Uterus (tissue), 4 donors: ENCODE results near the gene ADISSP. TPM values are rescaled to one million over a fixed set of nuclear protein-coding genes. Genes with fewer than 3 reads are reported as not detected.

Experiments used
- DNase-seq, 2 donors: peaks; one replicate each; pipeline ENCODE4 v3.0.0-alpha.2; 2019 to 2020
- H3K27ac ChIP-seq, 2 donors: fragments of 200-600 bp; sonication (generic); 1 replicate in 1 of 2; 2 replicates in 1 of 2; pipeline ENCODE4 v1.5.1; 2016 to 2018
- H3K27me3 ChIP-seq, 2 donors: fragments of 200-600 bp; sonication (generic); one replicate each; pipeline ENCODE4 v1.5.1; 2018 to 2019; ENCODE audit warnings: control low read depth in 1 of 2
- H3K36me3 ChIP-seq, 2 donors: fragments of 200-600 bp; sonication (generic); one replicate each; pipeline ENCODE4 v1.5.1; 2019; ENCODE audit warnings: control low read depth in 1 of 2
- H3K4me1 ChIP-seq, 2 donors: fragments of 200-600 bp; sonication (generic); one replicate each; pipeline ENCODE4 v1.5.1; 2018 to 2019; ENCODE audit warnings: control low read depth in 1 of 2
- H3K4me3 ChIP-seq, 2 donors: fragments of 200-600 bp; sonication (generic); 1 replicate in 1 of 2; 2 replicates in 1 of 2; pipeline ENCODE4 v1.5.1; 2018 to 2019; ENCODE audit warnings: mild to moderate bottlenecking in 1 of 2
- H3K9me3 ChIP-seq, 2 donors: fragments of 200-600 bp; sonication (generic); one replicate each; pipeline ENCODE4 v1.5.1; 2019; ENCODE audit warnings: control low read depth in 1 of 2
- CTCF ChIP-seq, 4 experiments: fragments of 200-600 bp in 2 of 4; fragments of 450-650 bp in 2 of 4; sonication (generic) in 2 of 4; IDR thresholded peaks; one replicate each; pipeline ENCODE4 v1.5.1; 2016 to 2019; ENCODE audit warnings: antibody characterized with exemption in 4 of 4, mild to moderate bottlenecking in 2 of 4, moderate library complexity in 1 of 4
- POLR2A ChIP-seq, 2 donors: fragments of 450-650 bp; IDR thresholded peaks; one replicate each; pipeline ENCODE4 v1.6.1; 2016; ENCODE audit warnings: antibody characterized with exemption in 2 of 2, mild to moderate bottlenecking in 1 of 2, moderate library complexity in 1 of 2
- intact Hi-C: fragments of 100-400 bp; cut with DNase I; formaldehyde crosslinking; loops from one replicate; pipeline ENCODE4 v1.15.1; 2023; ENCODE audit warnings: low total_unique reads
- total RNA-seq, 4 donors: library from RNA; depleted of rRNA in 3 of 4; stranded (reverse); fragments of >200 nt in 3 of 4; gene quantifications; one replicate each; pipeline versions ENCODE4 v1.1.0 to v1.2.4, GENCODE V29; 2014 to 2023
- donor health status: DM: yes; HTN: yes; CAD: no.

Gene ADISSP
- total RNA-seq, 4 donors from 2014 or later, result 4.1 to 45.9 (median 34.8) TPM

- H3K27ac ChIP-seq, result no peak overlapping the region
- H3K4me3 ChIP-seq, result no peak overlapping the region
- no peak for DNase-seq
- peaks cover under 1 to 17% of the 10 kb centered on the region in 2 donors for H3K4me1 ChIP-seq
- no peaks in the 10 kb centered on the region for H3K36me3 ChIP-seq
- intact Hi-C loops, result no loop called here
- TF ChIP-seq CTCF (IDR thresholded peaks at IDR 0.05) (no peak), POLR2A (IDR thresholded peaks at IDR 0.05) (no peak)
- no peaks in the 10 kb centered on the region for H3K9me3 ChIP-seq
- no peaks in the 10 kb centered on the region for H3K27me3 ChIP-seq
These were observed 34.3 kb upstream of the ADISSP start for GRCh38 chr20:3801846-3802245.

- H3K27ac ChIP-seq, result no peak overlapping the region
- TF ChIP-seq POLR2A (IDR thresholded peaks at IDR 0.05), result no peak
- TF ChIP-seq CTCF (IDR thresholded peaks at IDR 0.05), result no peak
- intact Hi-C loops, result no loop called here
- H3K9me3 ChIP-seq, result no peaks in the 10 kb centered on the region
- no peak for DNase-seq
- no peaks in the 10 kb centered on the region for H3K36me3 ChIP-seq
- H3K27me3 ChIP-seq, result no peaks in the 10 kb centered on the region
- H3K4me3 ChIP-seq, result no peak overlapping the region
- H3K4me1 ChIP-seq, result peaks cover 0 to 12% of the 10 kb centered on the region in 2 donors
These were observed 33.7 kb upstream of the ADISSP start for GRCh38 chr20:3801299-3801698.

- Histone ChIP-seq H3K36me3 (no peaks in the 10 kb centered on the region), H3K27ac (no peak overlapping the region), H3K4me3 (no peak overlapping the region), H3K4me1 (peaks cover 0 to 10% of the 10 kb centered on the region in 2 donors), H3K9me3 (no peaks in the 10 kb centered on the region), H3K27me3 (no peaks in the 10 kb centered on the region)
- TF ChIP-seq CTCF (IDR thresholded peaks at IDR 0.05) (no peak), POLR2A (IDR thresholded peaks at IDR 0.05) (no peak)
- DNase-seq, result no peak
- intact Hi-C loops, result no loop called here
These were observed 33.3 kb upstream of the ADISSP start for GRCh38 chr20:3800878-3801260.

GRCh38 chr20:3800256-3800877 is 32.8 kb upstream of the ADISSP start:
- no peak for TF ChIP-seq CTCF (IDR thresholded peaks at IDR 0.05)
- no peak for TF ChIP-seq POLR2A (IDR thresholded peaks at IDR 0.05)
- Histone ChIP-seq H3K9me3 (no peaks in the 10 kb centered on the region), H3K27ac (peak overlapping the region in 1 of 2 donors; percentile 58), H3K27me3 (no peaks in the 10 kb centered on the region), H3K4me1 (peaks cover 0 to 6% of the 10 kb centered on the region in 2 donors), H3K36me3 (no peaks in the 10 kb centered on the region), H3K4me3 (no peak overlapping the region)
- intact Hi-C loops, result no loop called here
- DNase-seq, result no peak

GRCh38 chr20:3798908-3799248 is 31.3 kb upstream of the ADISSP start:
- Histone ChIP-seq H3K4me3 (no peak overlapping the region), H3K27ac (peak overlapping the region; percentile 6 to 58), H3K36me3 (no peaks in the 10 kb centered on the region), H3K4me1 (peaks cover 0 to 6% of the 10 kb centered on the region in 2 donors), H3K9me3 (no peaks in the 10 kb centered on the region), H3K27me3 (no peaks in the 10 kb centered on the region)
- TF ChIP-seq CTCF (IDR thresholded peaks at IDR 0.05) (no peak), POLR2A (IDR thresholded peaks at IDR 0.05) (no peak)
- no peak for DNase-seq
- intact Hi-C loops, result no loop called here
